OCI-LY1 (cell line): ENCODE results near the gene EAPP.
"Not testable (repeated sequence)": the region's sequence is repeated elsewhere in the genome, so short reads cannot be mapped to it uniquely, and the experiment has no call there.

Experiments used
- H2AFZ ChIP-seq: fragments of 200-600 bp; sonication (generic), shearing (Covaris generic); 2 replicates; pipeline ENCODE4 v1.6.0; 2014; ENCODE audit warnings: antibody characterized with exemption, mild to moderate bottlenecking, low read length
- H3F3A ChIP-seq: fragments of 200-600 bp; sonication (generic), shearing (Covaris generic); 2 replicates; pipeline ENCODE4 v1.6.0; 2014; ENCODE audit warnings: mild to moderate bottlenecking, antibody characterized with exemption, low read length, moderate library complexity; ENCODE audit not compliant: insufficient read depth
- H3K27ac ChIP-seq: fragments of 200-600 bp; sonication (generic); 2 replicates; pipeline ENCODE4 v1.5.1; 2014; ENCODE audit warnings: low read length, mixed run types, mild to moderate bottlenecking, low read depth; ENCODE audit not compliant: poor library complexity, severe bottlenecking
- H3K27me3 ChIP-seq: fragments of 200-600 bp; sonication (generic); 2 replicates; pipeline ENCODE4 v1.6.0; 2014; ENCODE audit warnings: antibody characterized with exemption, mild to moderate bottlenecking, low read length, moderate library complexity; ENCODE audit not compliant: insufficient read depth
- H3K36me3 ChIP-seq: fragments of 200-600 bp; sonication (generic); 2 replicates; pipeline ENCODE4 v1.6.1; 2014; ENCODE audit warnings: mild to moderate bottlenecking, antibody characterized with exemption, low read length, moderate library complexity, mixed read lengths; ENCODE audit not compliant: insufficient read depth
- H3K4me1 ChIP-seq: fragments of 200-600 bp; sonication (generic); 2 replicates; pipeline ENCODE4 v1.5.1; 2014; ENCODE audit warnings: mild to moderate bottlenecking, low read length, moderate library complexity; ENCODE audit not compliant: insufficient read depth, severe bottlenecking
- H3K4me2 ChIP-seq: fragments of 200-600 bp; sonication (generic), shearing (Covaris generic); 2 replicates; pipeline ENCODE4 v1.6.1; 2014; ENCODE audit warnings: low read length
- H3K4me3 ChIP-seq: fragments of 200-600 bp; sonication (generic); 2 replicates; pipeline ENCODE4 v1.5.1; 2014; ENCODE audit warnings: low read length, low read depth, mild to moderate bottlenecking, mixed read lengths; ENCODE audit not compliant: poor library complexity, severe bottlenecking
- H3K79me2 ChIP-seq: fragments of 200-600 bp; shearing (Covaris generic); 2 replicates; pipeline ENCODE4 v1.6.1; 2016; ENCODE audit warnings: mixed run types, low read length, mixed read lengths; ENCODE audit not compliant: insufficient read depth
- H3K9ac ChIP-seq: fragments of 200-600 bp; sonication (generic), shearing (Covaris generic); 2 replicates; pipeline ENCODE4 v1.6.1; 2014; ENCODE audit warnings: mild to moderate bottlenecking, low read length, mixed read lengths
- H3K9me2 ChIP-seq: fragments of 200-600 bp; sonication (generic), shearing (Covaris generic); 2 replicates; pipeline ENCODE4 v1.6.1; 2014; ENCODE audit warnings: low read depth, mild to moderate bottlenecking, low read length, mixed read lengths
- H3K9me3 ChIP-seq: fragments of 200-600 bp; shearing (Covaris generic); 2 replicates; pipeline ENCODE4 v1.6.1; 2014; ENCODE audit warnings: low read length, mixed read lengths
- H4K20me1 ChIP-seq: fragments of 200-600 bp; sonication (generic), shearing (Covaris generic); 2 replicates; pipeline ENCODE4 v1.6.0; 2016; ENCODE audit warnings: mild to moderate bottlenecking, low read length; ENCODE audit not compliant: insufficient read depth
- EZH2 ChIP-seq: fragments of 200-600 bp; sonication (generic), shearing (Covaris generic); IDR thresholded peaks from 2 replicates; pipeline ENCODE4 v1.8.0; 2017; ENCODE audit warnings: borderline replicate concordance, mixed run types, mild to moderate bottlenecking, antibody characterized with exemption, low read length, moderate library complexity, mixed read lengths
- TF ChIP-seq, protein P1 (sequence below): fragments of 200-600 bp; sonication (generic), shearing (Covaris generic); IDR thresholded peaks from 2 replicates; pipeline ENCODE4 v1.5.1; 2017; ENCODE audit warnings: mild to moderate bottlenecking, antibody characterized with exemption, low read length, moderate library complexity, mixed read lengths

EAPP gene

DNA sequence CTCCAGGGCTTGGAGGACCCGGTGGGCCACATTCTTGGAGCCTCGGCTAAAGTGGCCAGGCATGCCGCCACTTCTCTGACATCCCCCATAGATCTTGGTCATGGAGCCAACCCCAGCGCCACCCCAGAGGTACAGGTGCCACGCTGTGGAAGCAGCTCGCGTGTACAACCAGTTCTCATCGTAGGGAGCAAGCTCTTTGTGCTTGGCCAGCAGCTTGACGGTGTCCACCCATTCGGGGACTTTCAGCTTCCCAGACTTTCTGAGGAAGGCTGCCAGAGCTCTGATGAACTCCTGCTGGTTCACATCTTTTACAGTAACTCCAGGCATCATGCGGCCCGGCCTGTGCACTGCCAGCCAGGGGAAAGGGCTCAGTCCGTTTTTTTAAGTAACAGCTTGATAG, 29.3 kb upstream of the EAPP start:
- Histone ChIP-seq H3K27ac (no peak overlapping the region), H3K9ac (no peak overlapping the region), H3K4me1 (no peaks in the 10 kb centered on the region), H3K9me3 (no peaks in the 10 kb centered on the region), H3K4me3 (no peak overlapping the region), H3K27me3 (no peaks in the 10 kb centered on the region), H3K79me2 (no peaks in the 10 kb centered on the region), H3K4me2 (no peak overlapping the region), H3K36me3 (peaks cover 73% of the 10 kb centered on the region), H3K9me2 (no peaks in the 10 kb centered on the region), H2AFZ (no peak overlapping the region), H4K20me1 (no peaks in the 10 kb centered on the region), H3F3A (no peaks in the 10 kb centered on the region)
- no peak for TF ChIP-seq EZH2
- TF ChIP-seq, protein P1, sequence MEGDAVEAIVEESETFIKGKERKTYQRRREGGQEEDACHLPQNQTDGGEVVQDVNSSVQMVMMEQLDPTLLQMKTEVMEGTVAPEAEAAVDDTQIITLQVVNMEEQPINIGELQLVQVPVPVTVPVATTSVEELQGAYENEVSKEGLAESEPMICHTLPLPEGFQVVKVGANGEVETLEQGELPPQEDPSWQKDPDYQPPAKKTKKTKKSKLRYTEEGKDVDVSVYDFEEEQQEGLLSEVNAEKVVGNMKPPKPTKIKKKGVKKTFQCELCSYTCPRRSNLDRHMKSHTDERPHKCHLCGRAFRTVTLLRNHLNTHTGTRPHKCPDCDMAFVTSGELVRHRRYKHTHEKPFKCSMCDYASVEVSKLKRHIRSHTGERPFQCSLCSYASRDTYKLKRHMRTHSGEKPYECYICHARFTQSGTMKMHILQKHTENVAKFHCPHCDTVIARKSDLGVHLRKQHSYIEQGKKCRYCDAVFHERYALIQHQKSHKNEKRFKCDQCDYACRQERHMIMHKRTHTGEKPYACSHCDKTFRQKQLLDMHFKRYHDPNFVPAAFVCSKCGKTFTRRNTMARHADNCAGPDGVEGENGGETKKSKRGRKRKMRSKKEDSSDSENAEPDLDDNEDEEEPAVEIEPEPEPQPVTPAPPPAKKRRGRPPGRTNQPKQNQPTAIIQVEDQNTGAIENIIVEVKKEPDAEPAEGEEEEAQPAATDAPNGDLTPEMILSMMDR: no peak

DNA sequence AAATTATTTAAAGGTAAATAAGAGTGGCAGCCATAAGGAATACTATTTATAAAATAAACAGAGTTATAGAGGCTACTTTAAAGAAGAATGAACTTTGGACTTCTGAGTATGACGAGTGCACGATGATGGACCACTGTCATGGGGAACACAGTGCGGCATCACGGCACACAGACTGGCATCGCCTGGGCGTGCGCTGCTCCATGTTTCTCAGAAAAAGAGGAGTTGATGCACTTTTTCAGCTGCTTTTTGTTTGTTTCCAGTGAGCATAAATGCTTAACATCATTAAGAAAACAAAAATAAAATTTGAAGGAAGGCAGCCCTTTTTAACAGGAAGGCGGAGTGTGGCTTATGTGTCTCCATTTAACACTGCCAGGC, 23.3 kb upstream of the EAPP start:
- H3K4me1 ChIP-seq: no peaks in the 10 kb centered on the region
- no peak overlapping the region for H3K27ac ChIP-seq
- no peaks in the 10 kb centered on the region for H3K27me3 ChIP-seq
- peaks cover 41% of the 10 kb centered on the region for H3K36me3 ChIP-seq
- H3F3A ChIP-seq: no peaks in the 10 kb centered on the region
- no peaks in the 10 kb centered on the region for H3K79me2 ChIP-seq
- H3K4me3 ChIP-seq: no peak overlapping the region
- TF ChIP-seq EZH2: no peak
- TF ChIP-seq, protein P1: no peak
- H3K9ac ChIP-seq: no peak overlapping the region
- H4K20me1 ChIP-seq: no peaks in the 10 kb centered on the region
- H3K9me2 ChIP-seq: no peaks in the 10 kb centered on the region
- H3K9me3 ChIP-seq: no peaks in the 10 kb centered on the region
- H3K4me2 ChIP-seq: no peak overlapping the region
- H2AFZ ChIP-seq: no peak overlapping the region

DNA sequence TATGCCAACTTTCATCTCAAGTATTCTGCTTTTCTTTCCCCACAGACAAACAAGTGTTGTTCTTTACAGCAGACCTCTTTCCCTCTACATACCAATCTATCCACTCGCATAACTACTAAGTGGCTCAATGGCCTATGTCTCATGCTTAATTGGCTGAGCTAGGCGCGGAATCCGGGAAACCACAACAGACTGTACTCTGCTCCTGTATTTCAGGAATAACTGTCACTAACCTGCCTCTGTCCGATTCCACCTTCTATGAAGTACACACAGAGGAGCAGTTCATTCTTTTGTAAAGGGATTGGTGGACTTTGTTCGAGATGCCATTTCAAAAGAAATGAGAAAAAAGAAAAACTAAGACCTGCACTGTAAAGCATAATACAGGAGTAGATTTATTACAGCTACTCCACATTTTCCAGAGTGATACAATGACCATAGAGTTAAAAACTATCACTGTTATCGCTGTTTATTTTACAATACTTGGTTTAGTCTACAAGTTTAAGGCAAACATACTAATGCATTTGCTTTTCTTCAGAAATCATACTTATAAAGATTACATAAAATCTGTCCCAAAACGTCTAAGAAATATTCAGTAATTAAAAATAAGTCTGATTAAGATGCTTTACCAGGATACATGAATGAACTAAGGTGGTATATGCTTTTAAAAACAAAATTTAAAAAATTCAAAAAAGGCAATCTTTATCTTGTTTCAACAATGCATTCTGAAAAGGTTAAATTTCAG, 22.7 kb upstream of the EAPP start:
- H4K20me1 ChIP-seq, H3F3A ChIP-seq, H3K4me3 ChIP-seq, H3K9ac ChIP-seq, H3K27ac ChIP-seq, H3K4me2 ChIP-seq, H3K9me3 ChIP-seq, H2AFZ ChIP-seq, H3K79me2 ChIP-seq, H3K27me3 ChIP-seq, H3K4me1 ChIP-seq, H3K9me2 ChIP-seq: not testable (repeated sequence)
- H3K36me3 ChIP-seq: peaks cover 36% of the 10 kb centered on the region

DNA sequence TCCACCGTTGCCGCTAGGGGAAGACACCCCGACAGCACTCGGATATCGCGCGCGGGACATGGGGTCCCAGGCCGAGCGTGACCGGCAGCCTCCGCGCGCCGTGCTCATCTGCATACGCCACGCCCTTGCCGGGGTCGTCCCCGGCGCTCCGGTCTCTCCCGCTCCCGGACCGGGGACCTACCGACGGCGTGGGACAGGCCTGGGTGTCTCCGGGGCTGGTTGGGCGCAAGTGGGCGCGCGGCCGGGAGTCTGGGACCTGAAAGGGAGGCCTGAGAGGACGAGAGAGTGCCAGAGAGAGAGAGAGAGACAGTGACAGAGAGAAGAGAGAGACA, 17.0 kb upstream of the EAPP start:
- H3K27ac ChIP-seq, H4K20me1 ChIP-seq, H3K9me2 ChIP-seq, H3K9me3 ChIP-seq, H2AFZ ChIP-seq, H3K4me2 ChIP-seq, H3K27me3 ChIP-seq, H3K36me3 ChIP-seq, H3K9ac ChIP-seq, H3K79me2 ChIP-seq, H3K4me3 ChIP-seq: not testable (repeated sequence)
- Histone ChIP-seq H3K4me1 (peaks cover 10% of the 10 kb centered on the region), H3F3A (peaks cover 12% of the 10 kb centered on the region)

DNA sequence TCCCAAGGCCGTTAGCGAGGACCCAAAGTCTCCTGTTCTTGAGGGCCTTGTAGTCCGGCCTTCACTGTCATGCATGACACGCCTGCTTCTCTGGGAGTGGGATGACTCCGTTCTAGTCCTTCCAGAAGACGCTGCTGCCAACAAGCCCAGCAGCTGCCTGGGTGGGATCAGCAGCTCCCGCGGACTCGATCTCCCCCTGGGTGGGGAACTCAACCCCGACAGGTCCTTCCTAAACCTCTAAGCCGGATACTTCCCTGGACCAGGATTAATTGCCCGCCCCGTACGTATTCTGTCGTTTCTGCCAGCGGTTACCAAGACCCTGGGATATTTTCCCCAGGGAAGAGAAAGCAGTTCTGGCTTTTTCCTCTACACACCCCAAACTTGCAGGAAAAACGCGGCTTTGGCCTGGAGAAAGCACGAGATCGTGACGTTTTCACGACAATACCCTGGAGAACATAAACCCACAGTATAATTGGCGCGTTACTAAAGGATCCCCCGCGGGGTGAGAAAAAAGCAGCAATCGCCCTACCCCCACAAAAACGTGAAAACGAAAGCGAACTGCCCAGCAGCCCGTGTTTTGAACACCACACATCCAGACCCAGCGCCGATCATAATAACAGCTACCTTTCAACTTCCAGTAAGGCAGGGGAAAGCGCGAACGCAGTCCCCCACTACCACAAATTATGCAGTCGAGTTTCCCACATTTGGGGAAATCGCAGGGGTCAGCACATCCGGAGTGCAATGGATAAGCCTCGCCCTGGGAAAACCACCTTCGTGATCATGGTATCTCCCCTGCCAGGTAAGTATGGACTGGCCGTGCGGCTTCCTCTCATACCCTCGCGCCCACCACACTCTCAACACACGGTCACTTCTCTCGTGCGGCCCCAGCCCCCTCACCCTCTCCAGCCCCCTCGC, 16.3 kb upstream of the EAPP start:
- not testable (repeated sequence) for H3K36me3 ChIP-seq, H3K4me2 ChIP-seq, H3K4me3 ChIP-seq, H3K9ac ChIP-seq, H4K20me1 ChIP-seq, H3K27me3 ChIP-seq, H3K9me2 ChIP-seq, H3K27ac ChIP-seq, H2AFZ ChIP-seq, H3K79me2 ChIP-seq, H3K9me3 ChIP-seq
- Histone ChIP-seq H3F3A (peaks cover 12% of the 10 kb centered on the region), H3K4me1 (peaks cover 15% of the 10 kb centered on the region)
